CD4-positive, alpha-beta T cell treated with Interleukin-6 for 4 hours (primary cell): ENCODE measurements around the gene PPFIA1.

ENCODE experiments used
- DNase-seq: peaks from one replicate; pipeline ENCODE4 v3.0.0-alpha.2; 2020; ENCODE audit warnings: mixed read lengths

The PPFIA1 gene

DNA sequence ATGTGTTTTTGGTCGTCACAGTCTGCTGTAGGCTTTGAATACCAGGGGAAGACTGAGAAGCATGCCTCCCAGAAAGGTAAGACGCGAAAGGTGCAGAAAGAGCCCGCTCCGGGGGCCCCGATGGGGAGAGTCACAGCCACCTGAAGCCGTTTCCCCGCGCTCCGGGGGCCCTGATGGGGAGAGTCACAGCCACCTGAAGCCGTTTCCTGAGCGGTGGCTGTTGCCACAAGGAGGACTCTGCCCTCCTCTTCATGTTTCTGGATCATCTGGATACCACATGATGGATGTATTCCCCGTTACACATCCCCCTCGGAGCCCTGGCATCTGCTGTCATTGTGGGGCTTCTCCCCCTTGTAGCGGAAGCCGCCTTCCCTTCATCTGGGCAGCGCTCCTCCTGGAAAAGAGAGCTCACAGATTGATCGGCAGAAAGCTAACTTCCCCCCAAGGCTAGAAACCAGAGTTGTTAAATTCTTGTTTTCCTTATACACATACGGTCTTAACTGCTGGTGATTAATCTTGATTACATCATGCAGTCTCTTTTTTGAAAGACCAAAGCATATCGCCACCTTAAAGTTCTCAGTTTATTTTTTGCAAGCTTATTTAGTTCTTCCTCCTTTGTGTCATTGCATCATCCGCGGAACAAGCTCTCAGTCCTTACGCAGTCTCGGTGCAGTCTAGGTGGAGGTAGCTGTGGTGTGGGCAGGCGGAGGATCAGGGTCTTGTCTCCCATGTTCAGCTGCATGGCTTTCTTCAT is 145.3 kb downstream of the PPFIA1 start:
- DNase-seq: no peak

DNA sequence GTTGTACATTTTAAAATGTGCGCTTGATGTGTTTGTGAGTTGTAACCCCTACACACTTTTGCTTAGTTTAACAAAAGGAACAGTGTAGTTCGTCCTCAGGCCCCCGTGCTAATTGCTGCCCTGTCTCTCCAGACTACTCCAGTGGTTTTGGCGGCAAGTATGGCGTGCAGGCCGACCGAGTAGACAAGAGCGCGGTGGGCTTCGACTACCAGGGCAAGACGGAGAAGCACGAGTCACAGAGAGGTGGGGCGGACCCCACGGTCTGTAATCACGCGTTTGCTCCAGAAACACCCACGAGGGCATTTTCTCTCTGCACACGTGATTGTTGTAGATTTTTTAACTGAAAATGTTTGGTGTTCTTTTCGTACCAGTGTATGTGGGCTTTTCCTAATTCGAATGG is 146.4 kb downstream of the PPFIA1 start:
- DNase-seq: no peak

DNA sequence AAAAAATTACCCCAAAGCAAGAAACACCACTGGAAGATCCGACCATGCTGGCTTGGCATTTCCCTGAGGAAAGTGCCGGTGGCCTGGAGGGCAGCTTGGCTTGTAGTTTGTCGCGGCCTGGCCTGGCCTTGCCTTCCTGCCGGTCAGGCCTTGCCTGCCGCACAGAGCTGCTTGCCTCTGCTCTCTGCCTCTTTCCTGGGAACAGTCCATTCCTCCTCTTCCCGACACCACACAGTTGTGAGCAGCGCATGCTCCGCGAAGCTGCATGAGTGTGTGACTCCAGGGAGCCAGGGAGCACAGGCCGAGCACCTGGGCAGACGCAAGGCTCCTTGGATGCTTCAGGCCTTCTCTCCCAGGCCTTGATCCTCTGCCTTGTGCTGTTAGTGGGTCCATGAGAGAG is 147.6 kb downstream of the PPFIA1 start:
- DNase-seq: no peak

DNA sequence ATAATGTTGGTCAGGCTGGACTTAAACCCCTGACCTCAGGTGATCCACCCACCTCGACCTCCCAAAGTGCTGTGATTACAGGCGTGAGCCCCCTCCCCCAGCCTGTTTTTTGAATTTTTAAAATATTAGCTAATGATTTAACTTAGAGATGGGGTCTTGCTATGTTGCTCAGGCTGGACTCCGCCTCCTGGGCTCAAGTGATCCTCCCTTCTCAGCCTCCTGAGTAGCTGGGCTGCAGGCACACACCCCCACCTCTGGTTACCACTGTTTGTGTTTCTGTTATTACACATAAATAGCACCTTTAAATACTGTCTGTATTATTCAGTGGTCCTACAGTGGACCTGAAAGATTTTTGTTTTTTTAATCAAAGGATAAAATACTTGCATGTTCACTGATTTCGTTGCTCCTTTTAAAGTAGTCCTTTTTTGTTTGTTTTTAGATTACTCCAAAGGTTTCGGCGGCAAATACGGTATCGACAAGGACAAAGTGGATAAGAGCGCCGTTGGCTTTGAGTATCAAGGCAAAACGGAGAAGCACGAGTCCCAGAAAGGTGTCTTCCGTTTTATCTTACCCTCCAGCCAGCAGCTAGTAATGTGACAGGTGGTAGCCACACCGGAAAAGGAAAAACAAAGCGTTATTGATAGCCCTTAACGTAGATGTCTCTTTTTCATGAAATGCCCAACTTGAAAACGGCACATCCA is 149.0 kb downstream of the PPFIA1 start:
- DNase-seq: no peak

DNA sequence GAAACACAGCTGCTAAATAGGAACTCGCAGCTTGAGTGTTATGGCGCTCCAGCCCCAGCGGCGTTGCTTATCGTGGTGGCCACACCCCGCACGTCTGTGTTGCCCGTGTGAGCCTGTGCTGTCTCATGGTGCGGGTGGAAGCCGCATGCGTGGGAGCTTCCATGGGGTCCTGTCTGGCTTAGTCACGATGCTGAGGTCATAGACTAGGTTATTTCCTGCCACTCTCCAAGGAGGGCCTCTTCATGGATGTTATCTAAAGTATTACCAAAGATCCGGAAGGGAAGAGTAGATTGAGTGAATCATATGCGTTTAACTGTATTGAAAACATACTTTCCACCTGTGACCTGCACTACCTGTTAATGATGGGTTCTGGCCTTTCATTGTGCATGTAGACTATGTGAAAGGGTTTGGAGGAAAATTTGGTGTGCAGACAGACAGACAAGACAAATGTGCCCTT is 149.5 kb downstream of the PPFIA1 start:
- no peak for DNase-seq

DNA sequence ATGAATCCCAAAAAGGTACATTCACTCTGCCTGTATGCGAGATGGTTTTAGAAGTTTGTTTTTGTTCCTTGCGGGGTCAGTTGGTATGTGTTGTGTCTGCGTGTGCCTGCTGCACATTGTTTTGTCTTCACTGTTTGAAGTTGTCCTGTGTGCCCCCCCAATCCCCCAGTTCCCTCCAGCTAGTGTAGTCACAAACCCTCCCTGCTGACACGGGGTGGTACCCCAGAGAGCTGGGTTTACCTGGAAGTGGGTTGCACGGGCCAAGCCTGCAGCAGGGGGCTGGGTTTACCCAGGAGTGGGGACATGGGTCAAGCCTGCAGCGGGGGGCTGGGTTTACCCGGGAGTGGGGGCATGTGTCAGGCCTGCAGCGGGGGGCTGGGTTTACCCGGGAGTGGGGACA is 150.0 kb downstream of the PPFIA1 start:
- DNase-seq: no peak

DNA sequence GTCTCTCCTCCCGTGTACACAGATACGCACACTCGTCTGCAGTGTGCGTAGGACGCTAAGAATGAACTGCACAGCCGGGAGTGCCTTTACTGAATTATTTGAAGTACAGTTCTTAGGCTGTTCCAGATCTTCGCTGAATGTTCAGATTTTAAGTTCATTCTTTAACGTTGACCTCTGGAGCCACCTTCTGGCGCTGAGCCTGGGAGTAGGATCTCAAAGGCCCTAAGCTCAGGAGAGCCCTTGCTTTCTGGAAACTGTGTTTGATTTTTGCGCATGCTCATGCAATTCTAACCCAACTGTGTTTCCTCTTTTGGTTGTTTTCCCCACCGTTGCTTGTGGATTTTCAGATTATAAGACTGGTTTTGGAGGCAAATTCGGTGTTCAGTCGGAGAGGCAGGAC is 150.6 kb downstream of the PPFIA1 start:
- DNase-seq: no peak

DNA sequence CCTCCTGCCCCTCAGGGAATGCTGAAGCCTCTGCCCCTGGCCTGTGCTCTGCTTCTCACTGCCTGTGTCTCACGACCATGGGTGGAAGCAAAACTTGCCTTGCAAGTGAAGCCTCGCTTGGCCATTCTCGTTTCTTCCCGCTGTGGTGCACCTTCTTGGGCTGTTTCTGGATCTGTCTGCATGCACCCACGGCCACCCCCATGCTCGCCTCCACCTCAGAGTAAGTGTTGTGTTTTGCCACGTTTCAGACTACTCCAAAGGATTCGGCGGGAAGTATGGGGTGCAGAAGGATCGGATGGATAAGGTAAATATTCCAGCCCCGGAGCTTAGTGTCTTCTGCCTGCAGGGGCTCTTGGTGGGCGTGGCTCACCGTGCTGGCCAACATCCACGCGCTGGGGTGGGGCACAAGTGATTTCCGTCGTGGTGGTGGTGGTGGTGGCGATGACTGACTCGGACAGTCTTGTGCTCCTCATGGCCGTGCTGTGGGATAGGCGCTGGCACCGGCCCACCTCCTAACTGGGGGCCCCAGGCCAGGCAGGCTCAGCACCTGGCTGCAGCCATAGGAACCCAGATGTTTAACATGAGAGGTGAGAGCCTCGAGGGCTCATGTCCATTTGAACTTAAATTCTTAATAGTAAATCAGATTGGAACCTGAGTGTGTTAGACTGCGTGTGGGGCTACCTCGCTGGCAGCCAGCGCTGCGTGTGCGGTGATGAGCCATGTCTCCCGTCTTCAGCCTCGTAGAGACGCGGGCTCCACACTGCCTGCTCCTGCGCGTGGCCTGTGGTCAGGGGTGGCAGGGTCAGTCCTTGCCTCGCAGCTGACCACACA is 152.4 kb downstream of the PPFIA1 start:
- DNase-seq: no peak

DNA sequence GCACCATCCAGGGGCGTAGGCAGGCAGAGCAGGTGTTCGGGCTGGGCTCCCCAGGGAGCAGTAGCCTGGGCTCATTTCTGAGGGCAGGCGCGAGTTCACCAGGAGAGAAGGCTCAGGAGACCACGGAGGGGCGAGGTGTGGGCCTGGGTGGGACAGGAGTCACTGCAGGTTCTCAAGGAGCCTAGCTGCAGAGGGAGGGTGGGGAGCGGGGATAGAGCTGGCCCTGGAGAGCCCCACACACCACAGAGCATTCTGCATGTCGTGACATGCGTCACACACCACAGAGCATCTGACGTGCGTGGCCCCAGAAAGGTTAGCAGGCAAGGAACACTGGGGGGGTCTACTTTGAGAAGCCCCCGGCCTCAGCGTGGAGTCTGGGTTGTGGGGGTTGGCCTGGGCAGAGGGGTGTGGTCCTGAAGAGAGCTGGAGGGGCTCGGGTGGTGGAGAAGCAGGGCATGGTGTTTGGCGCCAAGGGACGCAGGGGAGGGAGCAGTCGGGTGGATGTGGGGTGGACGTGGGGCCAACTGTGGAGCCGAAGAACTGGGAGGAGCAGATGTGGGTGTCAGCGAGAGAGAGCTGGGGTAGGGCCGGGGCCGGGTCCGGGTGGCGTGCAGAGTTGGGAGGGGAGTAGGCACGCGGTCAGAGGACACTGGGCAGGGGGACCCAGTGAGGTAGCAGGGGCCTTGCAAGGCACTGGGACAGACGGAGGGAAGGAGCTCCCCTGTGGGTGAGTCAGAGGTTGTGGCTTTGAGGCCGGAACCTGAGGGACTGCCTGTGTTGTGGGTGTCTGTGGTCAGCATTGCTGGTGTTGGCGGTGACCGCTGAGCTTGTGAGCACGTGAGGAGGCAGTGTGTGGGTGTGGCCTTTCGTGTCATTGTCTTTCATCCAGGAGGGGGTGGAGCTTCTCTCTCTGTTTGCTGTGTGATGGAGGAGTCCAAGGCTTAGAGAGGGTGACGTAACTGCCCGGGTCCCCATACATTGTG is 153.3 kb downstream of the PPFIA1 start:
- no peak for DNase-seq

DNA sequence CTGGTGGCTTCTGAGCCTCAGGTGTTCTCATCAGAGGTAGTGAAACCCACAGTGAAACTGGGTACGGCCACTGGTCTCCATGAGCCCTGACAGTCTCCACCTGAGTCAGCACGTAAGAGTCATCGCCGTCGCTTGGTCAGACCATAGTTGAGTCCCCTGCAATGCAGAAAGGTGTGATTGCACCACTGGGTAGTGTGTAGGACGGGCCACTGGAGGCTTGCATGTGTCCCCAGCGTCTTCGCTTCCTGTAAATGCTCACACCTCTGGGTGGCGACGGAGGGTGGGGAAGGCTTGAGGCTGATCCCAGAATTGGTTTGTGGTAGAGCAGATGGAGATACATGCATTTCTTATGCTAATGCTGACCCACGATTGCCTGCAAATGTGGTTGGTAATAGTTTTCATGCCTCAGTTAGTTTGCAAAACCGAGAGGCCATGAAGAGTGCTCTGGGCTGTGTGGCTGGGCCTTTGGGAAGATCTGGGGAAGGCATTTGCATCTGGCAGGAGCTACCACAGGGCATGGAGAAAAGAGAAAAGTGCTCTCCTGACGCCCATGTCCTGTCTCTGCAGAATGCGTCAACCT is 154.4 kb downstream of the PPFIA1 start:
- no peak for DNase-seq

DNA sequence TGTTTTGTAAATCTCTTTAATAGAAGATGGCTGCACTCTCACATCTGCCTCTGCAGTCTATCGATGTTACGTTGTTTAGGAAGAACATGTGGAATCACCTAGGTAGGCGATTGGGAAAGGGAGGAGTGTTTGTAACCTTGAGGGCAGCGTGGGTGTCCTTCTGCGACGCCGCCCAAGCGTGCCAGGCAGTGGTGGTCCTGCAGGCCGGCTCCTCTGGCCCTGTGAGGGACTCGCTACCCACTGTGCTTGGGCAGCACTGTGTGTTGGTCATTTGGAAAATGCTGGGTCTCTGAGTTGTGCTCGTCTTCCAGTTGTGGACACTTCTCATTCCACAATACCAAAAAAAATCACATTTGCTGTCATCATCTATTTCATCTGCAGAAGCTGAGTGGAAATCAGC is 156.9 kb downstream of the PPFIA1 start:
- DNase-seq: no peak

DNA sequence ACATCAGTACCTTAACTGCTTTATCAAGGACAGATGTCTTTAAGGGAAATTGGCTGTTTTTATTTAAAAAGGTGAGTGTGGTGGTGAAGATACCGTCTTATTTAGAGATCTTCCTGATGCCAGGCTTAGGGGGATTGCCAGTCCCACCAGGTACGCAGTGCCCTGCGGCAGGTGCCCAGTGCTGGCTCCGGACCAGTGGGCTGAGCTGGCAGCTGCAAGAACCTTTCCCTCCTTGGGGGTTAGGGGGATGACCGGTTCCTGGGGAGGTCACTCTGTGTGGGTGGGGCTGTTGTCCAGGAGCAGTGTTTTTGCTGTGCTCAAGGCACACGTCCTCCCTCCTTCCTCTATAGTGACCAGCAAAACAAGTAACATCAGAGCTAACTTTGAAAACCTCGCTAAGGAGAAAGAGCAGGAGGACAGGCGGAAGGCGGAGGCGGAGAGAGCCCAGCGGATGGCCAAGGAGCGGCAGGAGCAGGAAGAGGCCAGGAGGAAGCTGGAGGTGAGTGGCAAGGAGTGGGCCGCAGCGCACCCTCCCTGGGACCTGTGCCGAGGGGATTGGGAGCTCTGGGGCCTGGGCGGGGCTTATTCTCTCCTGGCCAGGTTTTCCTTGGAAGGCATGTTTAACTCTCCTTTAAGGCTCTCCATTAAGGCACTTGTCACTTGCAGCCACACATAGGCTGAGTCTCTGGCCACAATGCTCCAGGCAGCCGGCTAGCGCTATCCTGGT is 158.4 kb downstream of the PPFIA1 start:
- DNase-seq: no peak

DNA sequence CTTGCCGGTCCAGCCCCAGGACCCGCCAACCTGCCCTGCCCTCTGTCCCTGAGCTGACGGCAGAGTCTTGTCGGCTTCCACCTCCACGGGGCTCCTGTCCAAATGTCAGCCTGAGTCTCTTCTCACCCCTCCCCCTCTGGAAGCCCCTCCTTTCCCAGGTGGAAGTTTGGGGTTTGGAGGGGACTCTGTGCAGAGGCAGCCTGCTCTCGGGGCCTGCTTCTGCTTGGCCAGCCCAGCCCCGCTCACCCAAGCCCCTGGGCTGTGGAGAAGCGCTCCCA is 158.9 kb downstream of the PPFIA1 start:
- DNase-seq: no peak

DNA sequence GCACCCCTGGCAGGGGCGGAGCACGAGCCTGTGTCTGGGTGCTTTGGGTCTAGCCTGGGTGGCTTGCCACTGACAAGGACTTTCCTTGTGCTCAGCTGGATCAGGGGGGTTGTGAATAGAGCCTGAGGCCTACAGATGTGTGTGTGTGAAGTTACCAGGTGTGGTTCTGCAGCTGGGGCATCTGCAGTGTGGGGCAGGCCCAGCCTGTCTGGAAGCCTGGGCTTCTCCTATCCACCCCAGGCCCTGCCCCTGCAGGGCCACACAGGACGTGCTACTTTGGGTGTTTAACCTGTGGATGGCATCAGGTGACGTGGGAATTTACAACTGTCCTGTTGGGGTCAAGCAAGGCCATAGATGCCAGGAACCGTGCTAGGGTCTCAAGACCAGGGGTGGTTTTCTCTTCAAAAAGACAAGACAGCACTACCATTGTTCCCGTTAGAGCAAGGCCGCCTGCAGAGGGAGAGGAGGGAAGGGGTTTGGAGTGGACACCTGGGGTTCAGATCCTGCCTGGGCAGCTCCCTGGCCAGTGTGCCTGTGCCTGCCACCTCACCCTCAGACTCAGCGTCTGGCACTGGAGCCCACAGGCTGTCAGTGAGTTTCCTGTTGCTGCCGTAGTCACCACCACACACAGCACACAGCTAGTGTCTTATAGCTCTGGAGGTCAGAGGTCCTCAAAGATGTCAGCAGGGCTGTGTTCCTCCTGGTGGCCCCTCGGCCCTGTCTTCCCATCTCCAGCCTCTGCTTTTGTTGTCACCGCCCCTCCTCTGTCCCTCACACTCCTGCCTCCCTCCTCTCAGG is 159.4 kb downstream of the PPFIA1 start:
- DNase-seq: no peak

DNA sequence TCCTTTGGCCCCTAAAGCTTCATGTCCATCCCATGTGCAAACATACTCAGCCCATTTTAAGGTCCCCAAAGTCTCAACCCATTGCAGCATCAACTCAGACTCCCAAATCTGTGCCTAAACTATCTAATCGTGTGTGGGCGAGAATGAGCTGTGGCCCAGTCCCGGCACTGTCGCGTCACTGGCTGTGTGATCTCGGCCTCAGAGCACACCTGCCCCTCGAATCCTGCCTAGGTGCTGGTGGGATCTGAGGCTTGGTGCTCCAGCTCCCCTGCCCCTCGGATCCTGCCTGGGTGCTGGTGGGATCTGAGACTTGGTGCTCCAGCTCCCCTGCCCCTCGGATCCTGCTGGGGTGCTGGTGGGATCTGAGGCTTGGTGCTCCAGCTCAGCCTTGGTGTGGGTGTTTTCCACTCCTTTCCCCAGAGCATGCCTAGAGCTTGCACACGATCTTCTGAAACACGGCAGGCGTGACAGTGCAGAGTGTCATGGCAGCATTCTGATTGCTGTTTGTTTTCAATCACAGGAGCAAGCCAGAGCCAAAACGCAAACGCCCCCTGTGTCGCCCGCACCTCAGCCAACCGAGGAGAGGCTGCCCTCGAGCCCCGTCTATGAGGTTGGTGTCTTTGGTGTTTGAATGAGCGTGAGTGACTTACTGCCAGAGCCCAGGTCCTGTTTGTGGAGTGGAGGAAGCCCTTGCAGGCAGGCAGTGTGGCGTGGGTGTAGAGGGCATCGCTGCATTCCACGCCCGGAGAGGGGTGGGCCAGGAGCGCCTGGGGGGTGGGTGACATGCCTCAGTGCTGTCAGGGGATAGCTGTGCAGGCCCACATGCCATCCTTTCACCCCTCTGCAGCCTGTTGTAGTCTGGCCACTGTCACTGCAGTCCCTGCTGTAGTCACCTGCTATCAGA is 160.4 kb downstream of the PPFIA1 start:
- DNase-seq: no peak

DNA sequence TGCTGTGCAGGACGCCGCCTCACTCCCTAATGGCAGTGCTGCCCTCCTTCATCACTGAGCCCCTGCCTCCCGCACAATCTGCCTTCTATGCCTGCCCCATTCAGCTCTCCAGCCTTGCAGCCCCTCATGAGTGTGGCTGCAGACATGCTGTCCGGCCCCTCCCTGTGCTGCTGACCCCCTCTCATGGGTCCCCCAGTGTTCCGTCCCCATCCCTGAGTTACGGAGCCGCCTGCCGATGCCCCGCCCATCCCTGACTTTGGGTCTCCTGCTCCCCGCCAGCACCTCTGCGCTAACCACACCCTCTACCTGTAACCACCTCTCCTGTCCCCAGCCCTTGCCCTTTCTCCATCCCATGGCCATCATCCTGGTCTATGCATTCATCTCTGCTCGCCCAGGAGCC is 161.1 kb downstream of the PPFIA1 start:
- no peak for DNase-seq

DNA sequence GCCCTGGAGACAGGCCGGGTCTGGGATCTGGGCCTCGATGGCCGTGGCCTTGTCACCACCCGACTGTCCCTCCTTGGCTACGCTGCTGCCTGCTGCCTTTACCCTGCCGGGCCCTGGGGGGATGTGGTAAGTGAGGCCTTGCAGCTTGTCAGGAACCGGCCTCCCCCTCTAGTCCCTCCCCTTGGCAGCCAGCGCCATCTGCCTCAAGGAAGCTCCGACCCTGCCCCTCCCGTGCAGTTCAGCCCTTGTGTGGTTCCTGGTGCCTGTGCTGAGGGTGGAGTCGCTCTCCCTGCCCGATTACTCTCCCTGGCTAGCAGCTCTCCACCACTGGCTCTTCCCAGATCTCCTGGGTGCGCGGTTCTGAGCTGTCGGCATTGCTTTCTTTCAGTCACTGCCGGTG is 161.6 kb downstream of the PPFIA1 start:
- no peak for DNase-seq

DNA sequence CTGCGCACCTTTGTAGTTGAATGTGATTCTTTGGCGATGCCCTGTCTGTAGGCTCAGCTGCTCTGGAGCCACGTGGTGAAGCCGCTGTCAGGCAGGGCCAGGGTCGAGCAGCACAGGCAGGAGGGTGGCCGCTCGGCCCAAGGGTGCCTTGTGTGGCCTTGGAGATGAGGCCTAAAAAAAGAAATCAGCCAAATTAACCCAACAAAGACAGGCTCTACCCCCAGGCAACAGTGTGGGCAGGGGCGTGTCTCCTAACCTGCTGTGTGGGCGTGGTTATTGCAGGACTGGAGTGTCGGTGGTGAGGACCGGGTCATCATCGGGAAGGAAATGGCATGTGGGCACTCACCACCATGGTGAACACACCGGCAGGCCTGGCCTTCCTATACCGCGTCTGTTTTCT is 162.1 kb downstream of the PPFIA1 start:
- no peak for DNase-seq

DNA sequence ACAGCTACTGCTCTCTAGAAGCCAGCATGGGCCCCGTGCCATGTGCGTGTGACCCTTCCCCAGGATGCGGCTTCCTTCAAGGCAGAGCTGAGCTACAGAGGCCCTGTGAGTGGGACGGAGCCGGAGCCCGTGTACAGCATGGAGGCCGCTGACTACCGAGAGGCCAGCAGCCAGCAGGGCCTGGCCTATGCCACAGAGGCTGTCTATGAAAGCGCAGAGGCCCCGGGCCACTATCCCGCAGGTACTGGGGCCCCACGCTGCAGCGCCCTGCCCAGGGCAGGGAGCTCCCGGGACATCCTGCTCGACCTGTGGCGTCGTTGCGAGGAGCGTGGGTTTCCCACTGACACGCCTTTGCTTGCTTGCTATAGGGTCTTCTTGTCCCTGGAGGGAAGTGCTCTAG is 162.5 kb downstream of the PPFIA1 start:
- DNase-seq: no peak

DNA sequence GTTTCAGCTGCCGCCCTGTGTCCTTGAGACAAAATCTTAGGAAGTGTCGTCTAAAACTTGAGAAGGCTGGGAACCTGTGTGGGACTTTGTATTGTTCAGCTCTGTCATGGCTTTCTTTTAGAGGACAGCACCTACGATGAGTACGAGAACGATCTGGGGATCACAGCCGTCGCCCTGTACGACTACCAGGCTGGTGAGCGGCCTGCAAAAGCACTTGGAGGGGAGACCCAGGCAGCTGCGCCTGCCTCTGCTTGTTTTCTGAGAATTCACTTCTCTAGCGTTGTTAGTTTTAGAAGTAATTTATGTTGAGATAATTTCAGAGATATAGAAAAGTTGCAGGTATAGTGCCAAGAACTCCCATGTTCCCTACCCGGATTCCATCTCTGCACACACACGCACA is 163.0 kb downstream of the PPFIA1 start:
- DNase-seq: no peak
